GM19240 (cell line): ENCODE data around the gene RAB11FIP5.
"Not testable (repeated sequence)": the region's sequence is repeated elsewhere in the genome, so short reads cannot be mapped to it uniquely, and the experiment has no call there.

Source experiments
- DNase-seq: peaks from one replicate; pipeline ENCODE4 v3.0.0; 2011; ENCODE audit warnings: low spot score; ENCODE audit not compliant: insufficient read length

The RAB11FIP5 gene

DNA sequence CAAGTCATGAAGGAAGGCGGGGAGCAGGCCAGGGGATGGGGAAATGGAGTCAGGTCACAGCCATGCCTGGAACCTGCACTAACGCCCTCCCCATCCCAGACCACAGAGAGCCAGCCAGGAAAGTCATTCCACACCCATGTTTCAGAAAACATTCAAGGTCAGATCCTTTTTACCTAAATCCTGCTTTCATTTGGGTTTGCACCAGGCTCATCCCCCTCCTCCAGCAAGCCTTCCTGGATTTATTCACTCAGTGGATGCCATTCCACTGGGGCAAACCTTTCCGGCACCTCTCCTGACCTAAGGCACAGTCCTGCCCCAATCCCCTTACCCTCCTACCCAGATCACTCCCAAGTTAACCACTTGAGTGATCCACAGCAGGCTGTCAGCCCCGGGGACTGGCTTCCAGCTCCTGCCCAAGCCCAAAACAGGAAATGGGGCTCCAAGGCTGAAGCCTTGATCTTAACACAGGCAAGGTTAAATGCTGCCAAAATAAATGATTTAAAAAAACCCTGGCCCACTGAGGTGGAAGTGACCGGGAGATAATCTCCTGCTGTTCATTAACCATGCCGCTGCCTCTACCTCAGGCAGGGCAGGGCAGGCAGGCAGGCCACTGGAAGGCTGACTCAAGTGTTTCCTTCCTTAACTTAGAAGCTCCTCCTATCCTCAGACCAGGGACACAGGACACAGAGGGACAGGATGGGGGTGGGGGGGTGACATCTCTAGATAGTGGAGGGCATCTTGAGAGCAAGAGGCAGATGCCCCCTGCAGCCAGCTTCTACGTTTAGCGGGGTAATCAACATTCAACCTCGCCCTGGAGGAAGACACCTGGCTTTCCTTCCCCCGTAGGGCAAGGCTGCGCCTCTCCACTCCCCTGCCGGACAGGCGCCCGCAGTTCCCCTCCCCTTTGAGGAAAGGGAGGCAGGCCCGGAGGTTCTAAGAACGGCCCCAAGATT is 1.4 kb downstream of the RAB11FIP5 start:
- no peak for DNase-seq

- DNase-seq, result no peak
These were observed 2.3 kb downstream of the RAB11FIP5 start for GRCh38 chr2:73110168-73111072.

DNA sequence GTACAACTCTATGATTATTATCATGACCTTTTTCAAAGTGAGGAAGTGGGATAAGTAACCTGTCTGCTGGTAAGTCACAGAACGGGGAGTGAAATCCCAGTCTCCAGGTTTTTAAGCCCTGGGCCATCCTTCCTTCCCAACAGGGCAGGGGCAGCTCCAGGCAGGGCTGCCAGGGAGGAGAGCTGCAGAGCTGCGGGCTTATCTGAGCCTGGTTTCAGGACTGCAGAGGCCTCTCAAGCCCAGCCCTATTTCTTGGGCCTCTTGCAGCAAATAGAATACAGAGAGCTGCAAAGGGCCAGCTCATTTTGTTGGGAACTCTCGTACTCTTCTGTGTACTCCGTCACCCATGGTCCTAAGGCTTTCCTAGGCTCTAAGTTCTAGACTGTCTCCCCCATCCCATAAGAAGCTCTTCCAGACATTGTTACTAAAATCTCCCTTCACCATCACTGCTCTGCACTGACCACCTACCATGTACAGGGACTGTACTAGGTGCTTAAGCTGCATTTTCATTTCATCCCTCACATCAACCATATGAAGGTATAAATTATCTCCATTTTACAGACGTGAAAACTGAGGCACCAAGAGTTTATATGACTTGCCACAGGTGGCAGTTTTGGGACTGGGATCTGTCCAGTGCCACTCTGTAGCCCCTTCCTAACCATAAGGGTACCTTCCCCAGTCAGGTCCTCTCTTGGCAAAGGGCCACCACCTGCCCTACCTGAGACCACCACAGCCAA is 3.1 kb downstream of the RAB11FIP5 start:
- DNase-seq, result no peak

GRCh38 chr2:73107211-73107926 is 5.4 kb downstream of the RAB11FIP5 start:
- no peak for DNase-seq

- no peak for DNase-seq
These were observed 6.0 kb downstream of the RAB11FIP5 start for GRCh38 chr2:73106791-73107190.

- DNase-seq, result no peak
These were observed 7.2 kb downstream of the RAB11FIP5 start for GRCh38 chr2:73105511-73105971.

- DNase-seq, result no peak
These were observed 7.8 kb downstream of the RAB11FIP5 start for GRCh38 chr2:73104933-73105332.

- DNase-seq, result no peak
These were observed 9.7 kb downstream of the RAB11FIP5 start for GRCh38 chr2:73103018-73103542.

- no peak for DNase-seq
These were observed 11.0 kb downstream of the RAB11FIP5 start for GRCh38 chr2:73101626-73102256.

- DNase-seq, result no peak
These were observed 11.8 kb downstream of the RAB11FIP5 start for GRCh38 chr2:73100956-73101355.

DNA sequence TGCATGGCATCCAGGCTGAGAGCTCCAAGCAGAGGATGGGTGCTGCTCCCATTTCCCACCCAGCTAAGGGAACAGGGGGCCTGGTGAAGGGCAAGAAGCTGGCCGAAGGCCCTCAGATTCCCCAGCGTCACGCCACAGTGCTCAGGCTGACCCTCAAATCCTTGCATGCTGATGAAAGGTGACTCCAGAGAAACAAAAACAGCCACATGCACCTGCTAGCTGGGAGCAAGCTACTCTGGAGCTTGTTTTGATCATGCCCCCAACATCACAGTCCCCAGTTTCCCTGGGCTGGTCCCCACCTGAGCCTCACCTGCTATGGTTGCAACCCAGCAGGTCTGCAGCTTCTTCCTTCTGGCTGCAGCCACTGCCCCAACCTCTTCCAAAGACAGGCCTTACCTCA is 13.3 kb downstream of the RAB11FIP5 start:
- DNase-seq, result no peak

DNA sequence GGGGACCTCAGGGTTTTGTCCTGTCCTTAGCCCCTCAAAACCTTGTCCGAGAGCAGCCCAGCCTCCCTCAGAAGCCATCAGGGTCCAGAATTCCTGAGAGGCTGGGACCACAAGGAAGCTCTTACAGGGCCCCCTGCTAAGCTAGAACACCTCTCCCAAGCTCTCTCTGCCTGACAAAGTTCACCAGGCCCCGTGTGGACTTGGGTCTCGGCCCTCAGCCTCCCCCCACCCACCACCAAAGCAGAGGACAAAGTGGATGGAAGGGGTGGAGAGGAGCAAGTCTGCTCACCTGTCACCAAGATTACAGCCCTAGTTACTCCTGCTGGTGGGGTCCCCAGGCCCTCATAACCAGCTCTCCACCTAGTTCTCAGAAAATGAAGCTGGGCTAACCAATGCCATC is 16.8 kb downstream of the RAB11FIP5 start:
- no peak for DNase-seq

DNA sequence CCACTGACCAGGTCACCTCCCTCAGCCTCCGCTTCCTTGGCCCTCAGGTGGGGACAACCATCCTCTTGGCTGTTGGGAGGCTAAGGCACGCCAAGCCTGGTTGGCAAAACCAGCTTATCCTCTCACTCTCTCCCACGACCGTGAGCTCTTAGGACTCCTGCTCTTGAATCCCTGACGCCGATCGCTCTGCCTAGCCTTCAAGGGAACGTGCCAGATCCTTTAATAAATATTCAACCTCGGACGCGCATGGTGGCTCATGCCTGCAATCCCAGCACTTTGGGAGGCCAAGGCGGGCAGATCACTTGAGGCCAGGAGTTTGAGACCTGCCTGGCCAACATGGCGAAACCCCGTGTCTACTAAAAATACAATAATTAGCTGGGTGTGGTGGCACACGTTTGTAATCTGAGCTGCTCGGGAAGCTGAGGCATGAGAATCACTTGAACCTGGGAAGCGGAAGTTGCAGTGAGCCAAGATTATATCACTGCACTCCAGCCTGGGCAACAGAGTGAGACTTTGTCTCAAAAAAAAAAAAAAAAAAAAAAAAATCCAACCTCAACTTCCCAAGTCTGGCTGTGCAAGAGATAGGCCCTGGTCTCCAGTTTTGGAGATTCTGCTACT is 19.0 kb downstream of the RAB11FIP5 start:
- DNase-seq, result not testable (repeated sequence)

GRCh38 chr2:73092146-73092783 is 20.5 kb downstream of the RAB11FIP5 start:
- no peak for DNase-seq

DNA sequence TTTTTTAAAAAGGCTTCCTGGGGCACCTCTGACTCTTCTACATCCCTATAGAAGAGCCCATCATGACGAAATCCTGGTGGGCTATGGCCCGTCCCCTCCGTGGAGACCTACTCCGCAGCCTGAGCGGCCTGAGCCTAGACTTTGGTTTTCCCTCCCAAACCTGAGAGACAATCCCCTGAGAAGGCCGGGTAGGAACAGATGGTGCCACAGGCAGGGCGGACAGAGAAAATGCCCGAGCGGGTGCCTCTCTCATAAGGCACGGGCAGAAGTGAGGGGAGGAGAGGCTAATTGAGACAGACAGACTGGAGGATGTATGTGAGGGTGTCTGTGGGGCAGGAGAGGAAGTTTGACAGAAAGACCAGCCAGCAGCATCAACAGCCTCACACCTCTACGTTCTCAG is 21.1 kb downstream of the RAB11FIP5 start:
- DNase-seq, result no peak

DNA sequence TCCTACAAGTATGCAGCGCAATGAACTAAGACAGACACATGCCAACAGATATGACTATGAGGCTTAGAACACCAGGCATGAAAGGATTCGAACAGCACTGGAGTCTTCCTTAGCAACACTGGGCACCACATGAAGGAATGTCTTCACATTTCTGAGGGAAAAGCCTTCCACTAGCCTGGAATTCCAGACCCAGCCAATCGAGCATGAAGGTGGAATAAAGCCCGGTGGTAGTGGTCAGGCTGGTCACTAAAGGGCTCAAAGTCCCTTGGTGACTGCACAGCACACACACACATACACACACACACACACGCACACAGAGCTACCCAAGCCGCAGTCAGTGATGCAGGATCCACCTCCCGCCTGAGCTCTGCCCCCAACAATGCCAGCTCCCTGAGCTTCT is 21.6 kb downstream of the RAB11FIP5 start:
- DNase-seq, result no peak

- DNase-seq, result no peak
These were observed 23.3 kb downstream of the RAB11FIP5 start for GRCh38 chr2:73089270-73090030.

DNA sequence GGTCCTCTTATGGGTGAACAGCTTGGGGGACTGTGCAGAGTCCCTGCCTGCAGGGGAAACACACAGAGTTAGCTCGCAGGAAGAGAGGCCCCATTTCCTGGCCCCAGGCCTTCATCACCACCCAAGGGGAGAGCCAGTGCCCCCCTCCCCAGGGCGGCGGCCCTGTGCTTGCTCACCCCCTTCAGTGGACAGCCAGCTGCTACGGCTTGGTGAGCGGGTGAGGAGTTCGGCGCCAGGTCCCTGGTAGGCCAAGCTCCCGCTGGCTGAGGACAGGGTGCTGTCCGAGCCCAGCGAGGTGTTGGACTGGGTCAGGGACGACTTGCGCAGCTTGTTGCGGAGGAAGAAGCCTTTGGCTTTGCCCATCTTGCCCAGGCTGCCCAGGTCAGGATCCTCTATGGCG is 24.0 kb downstream of the RAB11FIP5 start:
- no peak for DNase-seq
